Heart left ventricle (tissue), 16 donors: Measurements from ENCODE around the gene NUDCD3. TPM values are rescaled to one million over a fixed set of nuclear protein-coding genes. Genes with fewer than 3 reads are reported as not detected.

Source experiments
- ATAC-seq, 4 donors: fragments of 200-7000 bp; cut with Tn5 transposase; one replicate each; pipeline ENCODE4 v1.9.1; 2020 to 2022; ENCODE audit warnings: moderate library complexity in 4 of 4, mild to moderate bottlenecking in 3 of 4, moderate number of reproducible peaks in 1 of 4
- DNase-seq, 5 donors: peaks; one replicate each; pipeline ENCODE4 v3.0.0-alpha.2; 2020
- H3K27ac ChIP-seq, 12 donors: fragments of 200-600 bp; sonication (generic) in 4 of 12; one replicate each; pipeline versions ENCODE4 v1.5.0 to v1.8.0; 2016 to 2022; ENCODE audit warnings: mild to moderate bottlenecking in 2 of 12
- H3K27me3 ChIP-seq, 9 donors: fragments of 200-600 bp; sonication (generic) in 2 of 9; one replicate each; pipeline versions ENCODE4 v1.5.1 to v1.8.0; 2016 to 2022; ENCODE audit warnings: mild to moderate bottlenecking in 3 of 9
- H3K36me3 ChIP-seq, 9 donors: fragments of 200-600 bp; sonication (generic) in 2 of 9; one replicate each; pipeline versions ENCODE4 v1.5.0 to v1.8.0; 2018 to 2022; ENCODE audit warnings: mild to moderate bottlenecking in 2 of 9
- H3K4me1 ChIP-seq, 12 donors: fragments of 200-600 bp; sonication (generic) in 4 of 12; one replicate each; pipeline versions ENCODE4 v1.5.0 to v1.8.0; 2016 to 2022; ENCODE audit warnings: mild to moderate bottlenecking in 3 of 12
- H3K4me3 ChIP-seq, 12 donors: fragments of 200-600 bp; sonication (generic) in 4 of 12; one replicate each; pipeline versions ENCODE4 v1.5.0 to v1.8.0; 2017 to 2022; ENCODE audit warnings: mild to moderate bottlenecking in 9 of 12, moderate library complexity in 4 of 12
- H3K9me3 ChIP-seq, 12 donors: fragments of 200-600 bp; sonication (generic) in 4 of 12; one replicate each; pipeline versions ENCODE4 v1.5.0 to v1.8.0; 2016 to 2022; ENCODE audit warnings: mild to moderate bottlenecking in 1 of 12
- CTCF ChIP-seq, 12 donors: fragments of 200-600 bp; sonication (generic) in 4 of 12; IDR thresholded peaks; one replicate each; pipeline versions ENCODE4 v1.5.0 to v1.8.0; 2018 to 2022; ENCODE audit warnings: antibody characterized with exemption in 12 of 12, mild to moderate bottlenecking in 5 of 12
- POLR2A ChIP-seq, 2 donors: fragments of 450-650 bp; IDR thresholded peaks; one replicate each; pipeline ENCODE4 v1.6.1; 2017; ENCODE audit warnings: antibody characterized with exemption in 2 of 2, mild to moderate bottlenecking in 2 of 2, moderate library complexity in 2 of 2
- WGBS, 4 donors: extraction: QIAGEN DNeasy Blood & Tissue Kit in 2 of 4; methylation state at CpG; one replicate each; pipeline versions ENCODE4 v1.1.5 to v1.1.7; 2013 to 2018; 5-methylcytosine and 5-hydroxymethylcytosine counted together
- intact Hi-C, 10 donors: fragments of 100-400 bp; cut with DNase I; formaldehyde crosslinking; loops; one replicate each; pipeline versions ENCODE4 v1.11.1 to v1.14.2; 2022
- polyA plus RNA-seq, 2 donors: library from polyadenylated mRNA; stranded (reverse); fragments of 200-250 nt; gene quantifications; one replicate each; pipeline ENCODE4 v1.2.3, GENCODE V29; 2013
- total RNA-seq, 9 donors: library from RNA; depleted of rRNA in 2 of 9; stranded (reverse); fragments of >200 nt in 2 of 9; fragmentation: NEBNext Ultra II Directional in 3 of 9; extraction: Animal tissue kit (Norgen Biotek cat#: 25700) in 3 of 9; gene quantifications; one replicate each; pipeline versions ENCODE4 v1.1.0 to v1.2.4, GENCODE V29; 2016 to 2023
- donor health status: ischemic (EF 13 %, LVEDD 7.1; RV severe dilation, severe dysfunction).
- donor health status: healthy with polysubstance abuse.
- donor health status: DM: no; HTN: yes; CAD: no.
- donor health status: DM: no; HTN: no; CAD: no.
- donor health status: ischemic (EF 25% LVEDD 6.9; RV normal size, moderate dysfunction).
- donor health status: ischemic (EF 25% LVEDD 5.7; RV mildly dilated, moderate dysfunction).
- donor health status: healthy.
- donor health status: DM: yes; HTN: yes; CAD: no.
- donor health status: ischemic (EF 35%, LVEDD 5.7; RV mildly dilated, moderate dysfunction).
- donor health status: nonischemic (EF 11% LVEDD 7.7; RV severe dilation, severe dysfunction).
- donor health status: DM: yes; HTN: yes; CAD: no.
- donor health status: PGD.
- donor health status: ischemic (EF 29% LVEDD 5.4; RV normal size, mild dysfunction).
- donor health status: nonischemic (EF 23%, LVEDD 6.1; RV moderate dilation, normal function).

Gene NUDCD3
- total and polyA plus RNA-seq, 11 donors, result 16.7 to 133 (median 91.5) TPM

GRCh38 chr7:44416941-44417340, 73.5 kb downstream of the NUDCD3 start:
- H3K27ac ChIP-seq, result no peak overlapping the region
- H3K4me3 ChIP-seq, result no peak overlapping the region
- peaks cover 0 to 6% (median 0%) of the 10 kb centered on the region in 12 donors for H3K4me1 ChIP-seq
- H3K27me3 ChIP-seq, result no peaks in the 10 kb centered on the region
- TF ChIP-seq POLR2A (IDR thresholded peaks at IDR 0.05) (no peak), CTCF (IDR thresholded peaks at IDR 0.05) (no peak)
- DNase-seq, result no peak
- H3K36me3 ChIP-seq, result peaks cover 0 to 31% (median 7%) of the 10 kb centered on the region in 9 donors
- H3K9me3 ChIP-seq, result peaks cover 0 to 2% (median 0%) of the 10 kb centered on the region in 12 donors
- intact Hi-C loops, result no loop called here
- WGBS, 4 donors, result 82 to 85% (median 84%) methylated on average over 6 of the region's 6 CpGs
- no peak for ATAC-seq

GRCh38 chr7:44415510-44415909, 74.9 kb downstream of the NUDCD3 start:
- peaks cover 0 to 15% (median 0%) of the 10 kb centered on the region in 12 donors for H3K9me3 ChIP-seq
- TF ChIP-seq POLR2A (IDR thresholded peaks at IDR 0.05) (no peak), CTCF (IDR thresholded peaks at IDR 0.05) (no peak)
- DNase-seq, result no peak
- no peaks in the 10 kb centered on the region for H3K27me3 ChIP-seq
- ATAC-seq, result peak in 2 of 4 donors; percentile 37 to 66
- 46 to 60% (median 51%) methylated on average over 3 of the region's 3 CpGs for WGBS, 4 donors
- peaks cover 0 to 6% (median 0%) of the 10 kb centered on the region in 12 donors for H3K4me1 ChIP-seq
- peaks cover 0 to 38% (median 7%) of the 10 kb centered on the region in 9 donors for H3K36me3 ChIP-seq
- no peak overlapping the region for H3K4me3 ChIP-seq
- H3K27ac ChIP-seq, result no peak overlapping the region
- intact Hi-C loops, result no loop called here

- Histone ChIP-seq H3K27me3 (no peaks in the 10 kb centered on the region), H3K4me3 (no peak overlapping the region), H3K27ac (no peak overlapping the region), H3K9me3 (peaks cover 0 to 20% (median 0%) of the 10 kb centered on the region in 12 donors), H3K36me3 (peaks cover 0 to 38% (median 7%) of the 10 kb centered on the region in 9 donors), H3K4me1 (peaks cover 0 to 6% (median 0%) of the 10 kb centered on the region in 12 donors)
- intact Hi-C loops, result no loop called here
- 95 to 100% (median 98%) methylated on average over 1 of the region's 1 CpG for WGBS, 4 donors
- DNase-seq, result no peak
- TF ChIP-seq POLR2A (IDR thresholded peaks at IDR 0.05) (no peak), CTCF (IDR thresholded peaks at IDR 0.05) (no peak)
- no peak for ATAC-seq
These were observed 75.4 kb downstream of the NUDCD3 start for GRCh38 chr7:44415047-44415446.

GRCh38 chr7:44411306-44411705, 79.2 kb downstream of the NUDCD3 start:
- ATAC-seq, result no peak
- Histone ChIP-seq H3K36me3 (peaks cover 0 to 13% (median under 1%) of the 10 kb centered on the region in 9 donors), H3K27me3 (no peaks in the 10 kb centered on the region), H3K4me3 (no peak overlapping the region), H3K4me1 (peaks cover 0 to 16% (median 9%) of the 10 kb centered on the region in 12 donors), H3K27ac (no peak overlapping the region), H3K9me3 (peaks cover 0 to 21% (median 0%) of the 10 kb centered on the region in 12 donors)
- TF ChIP-seq CTCF (IDR thresholded peaks at IDR 0.05) (no peak), POLR2A (IDR thresholded peaks at IDR 0.05) (no peak)
- 95 to 99% (median 97%) methylated on average over 2 of the region's 2 CpGs for WGBS, 4 donors
- intact Hi-C loops, result no loop called here
- no peak for DNase-seq
